ENCODE measurements around the gene ARID5A.

DNA sequence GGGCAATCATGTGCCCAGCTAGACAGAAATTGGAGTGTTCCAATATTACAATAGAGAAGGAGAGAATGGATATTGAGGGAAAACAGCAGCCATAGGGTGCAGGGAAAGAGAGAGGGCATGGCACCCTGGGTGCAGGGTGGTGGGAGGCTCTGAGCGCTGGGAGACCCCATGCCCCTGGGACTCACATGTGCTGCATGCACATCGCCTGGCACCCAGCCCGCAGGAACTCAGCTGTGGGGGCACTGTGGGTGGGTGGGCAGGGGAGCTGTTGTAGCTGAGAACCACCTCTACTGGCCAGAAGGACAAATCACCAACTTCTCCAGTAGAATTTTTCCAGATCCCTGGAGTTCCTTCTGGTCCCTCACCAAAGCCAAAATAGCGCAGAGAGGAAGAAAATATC is 24.2 kb upstream of the ARID5A start:
- no peak for TF ChIP-seq POLR2A (IDR thresholded peaks at IDR 0.05)
- TF ChIP-seq, protein P1, sequence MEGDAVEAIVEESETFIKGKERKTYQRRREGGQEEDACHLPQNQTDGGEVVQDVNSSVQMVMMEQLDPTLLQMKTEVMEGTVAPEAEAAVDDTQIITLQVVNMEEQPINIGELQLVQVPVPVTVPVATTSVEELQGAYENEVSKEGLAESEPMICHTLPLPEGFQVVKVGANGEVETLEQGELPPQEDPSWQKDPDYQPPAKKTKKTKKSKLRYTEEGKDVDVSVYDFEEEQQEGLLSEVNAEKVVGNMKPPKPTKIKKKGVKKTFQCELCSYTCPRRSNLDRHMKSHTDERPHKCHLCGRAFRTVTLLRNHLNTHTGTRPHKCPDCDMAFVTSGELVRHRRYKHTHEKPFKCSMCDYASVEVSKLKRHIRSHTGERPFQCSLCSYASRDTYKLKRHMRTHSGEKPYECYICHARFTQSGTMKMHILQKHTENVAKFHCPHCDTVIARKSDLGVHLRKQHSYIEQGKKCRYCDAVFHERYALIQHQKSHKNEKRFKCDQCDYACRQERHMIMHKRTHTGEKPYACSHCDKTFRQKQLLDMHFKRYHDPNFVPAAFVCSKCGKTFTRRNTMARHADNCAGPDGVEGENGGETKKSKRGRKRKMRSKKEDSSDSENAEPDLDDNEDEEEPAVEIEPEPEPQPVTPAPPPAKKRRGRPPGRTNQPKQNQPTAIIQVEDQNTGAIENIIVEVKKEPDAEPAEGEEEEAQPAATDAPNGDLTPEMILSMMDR (IDR thresholded peaks at IDR 0.05): no peak
